ENCODE data around the gene FCSK.

DNA sequence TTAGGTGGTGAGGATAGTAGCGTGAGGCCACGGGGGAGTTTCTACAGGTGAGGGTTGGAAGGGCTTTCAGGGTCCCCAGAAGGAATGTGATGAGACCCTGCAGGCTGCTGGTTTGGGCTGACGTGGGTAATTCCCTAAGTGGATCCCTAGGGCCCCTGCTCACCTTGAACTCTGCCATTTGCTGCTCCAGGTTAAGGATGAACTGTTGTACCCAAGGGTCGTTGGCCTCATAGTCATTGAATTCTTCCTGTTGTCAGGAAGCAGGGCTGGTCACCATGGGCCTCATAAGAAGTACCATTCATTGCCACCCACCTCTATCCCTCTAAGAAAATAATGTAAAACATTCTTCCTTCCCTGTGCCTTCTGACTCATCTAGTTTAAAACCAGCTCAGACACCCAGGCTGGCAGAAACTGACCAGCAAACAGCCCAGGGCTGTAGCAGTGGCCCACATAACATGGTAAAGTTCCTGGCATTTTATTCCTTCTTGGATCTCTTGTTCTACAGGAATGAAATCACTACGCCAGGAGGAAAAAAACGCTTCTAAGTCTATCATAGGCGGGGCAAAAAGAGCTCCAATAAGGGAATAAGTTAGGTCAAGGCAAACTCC is 27.6 kb downstream of the FCSK start:
- TF ChIP-seq, protein P1, sequence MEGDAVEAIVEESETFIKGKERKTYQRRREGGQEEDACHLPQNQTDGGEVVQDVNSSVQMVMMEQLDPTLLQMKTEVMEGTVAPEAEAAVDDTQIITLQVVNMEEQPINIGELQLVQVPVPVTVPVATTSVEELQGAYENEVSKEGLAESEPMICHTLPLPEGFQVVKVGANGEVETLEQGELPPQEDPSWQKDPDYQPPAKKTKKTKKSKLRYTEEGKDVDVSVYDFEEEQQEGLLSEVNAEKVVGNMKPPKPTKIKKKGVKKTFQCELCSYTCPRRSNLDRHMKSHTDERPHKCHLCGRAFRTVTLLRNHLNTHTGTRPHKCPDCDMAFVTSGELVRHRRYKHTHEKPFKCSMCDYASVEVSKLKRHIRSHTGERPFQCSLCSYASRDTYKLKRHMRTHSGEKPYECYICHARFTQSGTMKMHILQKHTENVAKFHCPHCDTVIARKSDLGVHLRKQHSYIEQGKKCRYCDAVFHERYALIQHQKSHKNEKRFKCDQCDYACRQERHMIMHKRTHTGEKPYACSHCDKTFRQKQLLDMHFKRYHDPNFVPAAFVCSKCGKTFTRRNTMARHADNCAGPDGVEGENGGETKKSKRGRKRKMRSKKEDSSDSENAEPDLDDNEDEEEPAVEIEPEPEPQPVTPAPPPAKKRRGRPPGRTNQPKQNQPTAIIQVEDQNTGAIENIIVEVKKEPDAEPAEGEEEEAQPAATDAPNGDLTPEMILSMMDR (IDR thresholded peaks at IDR 0.05; ENCODE audit: insufficient read depth, low read length, poor library complexity, severe bottlenecking): no peak
- no peak for TF ChIP-seq EZH2phosphoT487 (conservative IDR thresholded peaks at IDR 0.05; ENCODE audit: low read length)

Measured in SU-DHL-6 (cell line).